Frontal cortex (tissue), 4 donors: ENCODE data around the gene PTGFRN. TPM values are rescaled to one million over a fixed set of nuclear protein-coding genes. Genes with fewer than 3 reads are reported as not detected.

Experiments
- DNase-seq, 2 donors: peaks; one replicate each; pipeline ENCODE4 v3.0.0; 2012; ENCODE audit warnings: low spot score in 2 of 2
- FAIRE-seq: peaks from 2 replicates; lab custom pipeline; 2012; peaks lifted over from hg19 to GRCh38; lab: Jason Lieb, UNC
- small RNA-seq: library from RNA; depleted of rRNA; stranded (forward); fragments of <200 nt; gene quantifications from one replicate; pipeline ENCODE3, GENCODE V24; 2014
- total RNA-seq: library from RNA; depleted of rRNA; stranded (reverse); fragments of >200 nt; gene quantifications from one replicate; pipeline ENCODE4 v1.2.3, GENCODE V29; 2014
- donor health status: control.
- donor health status: control.
- donor health status: control.

The PTGFRN gene
- total RNA-seq, 1 donor from 2014 or later: 40.8 TPM

DNA sequence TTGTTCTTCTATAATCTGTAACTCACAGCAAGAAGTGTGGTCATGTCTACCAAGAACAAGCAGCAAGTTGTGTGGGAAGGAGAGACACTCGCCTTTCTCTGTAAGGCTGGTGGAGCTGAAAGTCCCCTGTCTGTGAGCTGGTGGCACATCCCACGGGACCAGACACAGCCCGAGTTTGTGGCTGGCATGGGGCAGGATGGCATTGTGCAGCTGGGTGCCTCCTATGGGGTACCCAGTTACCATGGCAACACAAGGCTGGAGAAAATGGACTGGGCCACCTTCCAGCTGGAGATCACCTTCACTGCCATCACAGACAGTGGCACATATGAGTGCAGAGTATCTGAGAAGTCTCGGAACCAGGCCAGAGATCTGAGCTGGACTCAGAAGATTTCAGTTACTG lies 107.3 kb downstream of the PTGFRN start:
- DNase-seq (no peak), FAIRE-seq (no peak)

- no peak for FAIRE-seq
- DNase-seq: no peak
Observed at GRCh38 chr1:117017648-117018047, 107.9 kb downstream of the PTGFRN start.

DNA sequence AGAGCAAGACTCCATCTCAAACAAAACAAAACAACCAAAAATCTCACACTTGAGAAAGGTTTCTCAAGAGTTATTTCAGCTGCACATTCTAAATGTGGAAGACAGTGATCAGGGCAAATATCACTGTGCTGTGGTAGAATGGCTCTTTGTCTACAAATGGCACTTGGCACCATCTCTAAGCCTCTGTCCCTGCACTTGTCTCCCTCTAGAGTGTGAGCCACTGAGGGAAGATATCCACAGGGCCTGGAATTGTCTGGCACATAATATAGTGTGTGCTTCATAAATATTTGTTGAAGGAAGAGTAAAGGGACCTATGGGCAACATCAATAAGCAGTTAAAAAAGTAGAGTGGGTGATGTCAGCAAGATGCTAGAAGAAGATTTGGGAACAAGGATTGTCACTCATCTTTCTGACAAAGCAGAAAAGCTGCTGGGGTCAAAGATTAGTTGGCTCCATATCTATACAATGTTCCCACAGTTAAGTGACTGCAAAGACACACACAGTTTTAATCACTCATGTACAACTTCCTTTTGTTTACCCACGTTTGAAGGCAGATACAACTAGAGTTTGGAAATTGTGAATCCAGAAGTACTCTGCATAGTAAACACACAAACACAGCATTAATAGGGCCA lies 110.9 kb downstream of the PTGFRN start:
- DNase-seq: peak in 1 of 2 donors; percentile 4
- FAIRE-seq: no peak

- no peak for FAIRE-seq
- no peak for DNase-seq
Observed at GRCh38 chr1:117022114-117022513, 112.4 kb downstream of the PTGFRN start.

GRCh38 chr1:117025568-117025967 lies 115.9 kb downstream of the PTGFRN start:
- no peak for FAIRE-seq
- DNase-seq: no peak

DNA sequence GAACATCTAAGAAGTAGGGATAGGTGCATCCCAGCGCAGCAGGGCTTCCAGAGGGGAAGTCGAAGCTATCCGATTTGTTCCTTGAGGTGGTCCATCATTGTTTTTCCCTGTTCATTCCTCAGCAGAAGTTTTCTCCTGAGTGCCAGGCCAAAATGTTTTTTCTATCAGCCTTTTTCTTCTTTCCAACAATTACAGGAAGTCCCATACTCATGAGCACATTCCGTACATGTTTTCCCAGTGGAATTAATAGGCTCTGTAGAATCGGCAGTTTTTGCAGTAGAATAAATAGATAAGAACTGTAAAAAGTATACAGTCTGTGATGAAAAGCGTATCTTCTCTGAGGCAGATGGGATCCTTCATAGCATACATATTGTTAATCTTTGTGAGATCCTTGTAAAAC lies 116.6 kb downstream of the PTGFRN start:
- no peak for DNase-seq
- FAIRE-seq: no peak

DNA sequence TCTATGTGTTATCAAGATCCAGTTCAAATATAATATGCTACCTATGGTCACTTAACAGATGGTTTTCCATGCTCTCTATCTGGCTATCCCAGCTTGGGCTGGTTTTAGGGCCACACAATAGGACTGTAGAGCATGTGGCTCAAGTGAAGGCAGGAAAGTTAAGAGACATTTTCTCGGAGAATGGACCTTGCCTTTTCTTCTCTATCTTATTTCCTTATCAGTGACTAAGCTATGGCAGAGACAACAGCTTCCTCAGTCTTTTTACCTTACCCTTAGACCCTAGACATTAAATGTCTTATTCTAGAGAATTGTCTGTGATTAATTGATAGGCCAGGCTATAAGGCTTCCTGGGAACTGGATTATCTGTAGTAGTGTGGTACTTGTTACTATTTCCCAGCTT lies 120.0 kb downstream of the PTGFRN start:
- DNase-seq (no peak), FAIRE-seq (no peak)

DNA sequence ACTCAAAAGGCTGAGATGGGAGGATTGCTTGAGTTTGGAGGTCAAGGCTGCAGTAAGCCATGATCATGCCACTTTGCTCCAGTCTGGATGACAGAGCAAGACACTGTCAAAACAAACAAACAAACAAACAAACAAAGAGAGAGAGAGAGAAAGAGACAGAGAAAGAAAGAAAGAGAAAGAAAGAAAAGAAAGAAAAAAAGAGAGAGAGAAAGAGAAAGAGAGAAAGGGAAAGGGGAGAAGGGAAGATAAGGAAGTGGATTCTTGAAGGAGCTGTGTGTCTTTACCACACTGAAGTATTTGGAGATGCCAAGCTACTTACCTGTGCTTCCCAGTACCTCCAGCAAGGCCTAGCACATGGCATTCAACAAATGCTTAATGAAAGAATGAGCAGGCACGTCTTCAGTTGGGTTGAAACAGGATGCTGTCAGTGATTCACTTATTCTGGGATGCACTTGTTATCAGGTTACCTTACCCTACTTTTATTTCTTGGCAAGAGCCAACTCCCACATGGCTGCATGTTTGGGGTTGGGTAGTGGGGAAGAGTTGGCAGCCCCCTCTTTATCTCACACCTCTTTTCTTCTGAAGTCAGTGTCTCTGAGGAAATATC lies 120.7 kb downstream of the PTGFRN start:
- FAIRE-seq: no peak
- DNase-seq: no peak

GRCh38 chr1:117032266-117032665 lies 122.5 kb downstream of the PTGFRN start:
- no peak for DNase-seq
- no peak for FAIRE-seq

- DNase-seq: no peak
- no peak for FAIRE-seq
Observed at GRCh38 chr1:117032681-117033539, 123.2 kb downstream of the PTGFRN start.

DNA sequence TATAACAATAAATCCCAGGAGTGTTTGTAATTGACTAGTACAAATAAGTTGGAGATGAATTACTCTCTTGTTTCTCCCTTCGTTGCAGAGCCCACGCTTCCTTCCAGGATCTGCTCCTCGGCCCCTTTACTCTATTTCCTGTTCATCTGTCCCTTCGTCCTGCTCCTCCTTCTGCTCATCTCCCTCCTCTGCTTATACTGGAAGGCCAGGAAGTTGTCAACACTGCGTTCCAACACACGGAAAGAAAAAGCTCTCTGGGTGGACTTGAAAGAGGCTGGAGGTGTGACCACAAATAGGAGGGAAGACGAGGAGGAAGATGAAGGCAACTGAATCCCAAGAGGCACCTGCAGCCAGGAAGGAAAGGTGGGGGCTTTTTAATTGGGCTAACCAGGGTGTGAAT lies 124.1 kb downstream of the PTGFRN start:
- FAIRE-seq (no peak), DNase-seq (no peak)

DNA sequence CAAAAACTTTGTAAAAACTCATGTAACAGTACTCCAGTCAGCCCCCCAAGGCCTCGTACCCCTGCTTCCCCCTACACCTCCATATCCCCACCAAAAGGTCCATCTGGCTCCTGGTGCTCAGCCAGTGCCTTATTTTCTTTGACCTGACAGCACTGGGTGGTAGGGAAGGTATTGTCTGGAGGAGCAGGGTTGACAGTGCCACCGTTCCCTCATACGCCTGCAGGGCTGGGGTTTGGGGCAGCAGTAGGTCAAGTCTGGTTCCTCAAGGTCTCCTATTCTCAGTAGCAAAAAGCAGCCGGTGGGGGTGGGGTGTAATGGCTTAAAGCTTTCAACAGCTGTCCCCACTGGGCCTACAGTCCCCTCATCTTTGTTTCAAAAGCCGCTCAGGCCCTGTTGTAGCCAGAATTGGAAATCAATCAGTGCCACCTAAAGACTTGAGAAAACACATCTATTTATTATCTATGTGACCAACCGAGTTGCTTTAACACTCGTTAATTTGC lies 125.1 kb downstream of the PTGFRN start:
- DNase-seq (no peak), FAIRE-seq (no peak)

GRCh38 chr1:117036018-117036461 lies 126.3 kb downstream of the PTGFRN start:
- FAIRE-seq: no peak
- no peak for DNase-seq

- DNase-seq (no peak), FAIRE-seq (no peak)
Observed at GRCh38 chr1:117037802-117038201, 128.1 kb downstream of the PTGFRN start.

GRCh38 chr1:117038236-117038635 lies 128.5 kb downstream of the PTGFRN start:
- DNase-seq: no peak
- no peak for FAIRE-seq

Small RNAs within 50 kb of the gene (small RNA-seq; reads per million reads assigned to genes)
- gene RNA5SP55: not detected

Other genes starting within 250 kb of the PTGFRN start
- gene IGSF3, start 242.2 kb upstream of the PTGFRN start, total RNA-seq: 134 TPM
- gene CD2, start 155.5 kb upstream of the PTGFRN start, total RNA-seq: not detected
- 0.82 TPM for gene CD101, start 91.8 kb downstream of the PTGFRN start, total RNA-seq
- 3.3 TPM for gene TTF2, start 150.4 kb downstream of the PTGFRN start, total RNA-seq
- gene TRIM45, start 211.8 kb downstream of the PTGFRN start, total RNA-seq: 3.7 TPM